Hematopoietic multipotent progenitor cell treated with erythropoietin and hydrocortisone succinate and interleukin-3 and kit ligand, for 15 days (in vitro differentiated cells): ENCODE results near the gene MUC4.

Source experiments
- DNase-seq: peaks from one replicate; pipeline ENCODE4 v3.0.0-alpha.2; 2015; ENCODE audit warnings: low spot score

The MUC4 gene

GRCh38 chr3:195811756-195812155 lies at the start of gene MUC4:
MUC4 (minus strand) TSS chr3:195811929; CDS start chr3:195811817, 112 bp downstream.
- no peak for DNase-seq

- DNase-seq: no peak
Observed at GRCh38 chr3:195860456-195860855, 48.7 kb upstream of the MUC4 start.

- no peak for DNase-seq
Observed at GRCh38 chr3:195859846-195860411, 48.2 kb upstream of the MUC4 start.

GRCh38 chr3:195859061-195859845 lies 47.5 kb upstream of the MUC4 start:
- DNase-seq: peak; percentile 79

- DNase-seq: peak; percentile 62
Observed at GRCh38 chr3:195856410-195857084, 44.8 kb upstream of the MUC4 start.

- no peak for DNase-seq
Observed at GRCh38 chr3:195855471-195856409, 44.0 kb upstream of the MUC4 start.

- DNase-seq: no peak
Observed at GRCh38 chr3:195854628-195855294, 43.0 kb upstream of the MUC4 start.

GRCh38 chr3:195853996-195854395 lies 42.3 kb upstream of the MUC4 start:
- no peak for DNase-seq

GRCh38 chr3:195853036-195853435 lies 41.3 kb upstream of the MUC4 start:
- no peak for DNase-seq

- DNase-seq: peak; percentile 93
Observed at GRCh38 chr3:195850857-195851543, 39.3 kb upstream of the MUC4 start.

- DNase-seq: peak; percentile 63
Observed at GRCh38 chr3:195849322-195850074, 37.8 kb upstream of the MUC4 start.

GRCh38 chr3:195847055-195847950 lies 35.6 kb upstream of the MUC4 start:
- no peak for DNase-seq

GRCh38 chr3:195845483-195845882 lies 33.8 kb upstream of the MUC4 start:
- DNase-seq: no peak

- no peak for DNase-seq
Observed at GRCh38 chr3:195844671-195845218, 33.0 kb upstream of the MUC4 start.

GRCh38 chr3:195839260-195840010 lies 27.7 kb upstream of the MUC4 start:
- no peak for DNase-seq

- no peak for DNase-seq
Observed at GRCh38 chr3:195838714-195839113, 27.0 kb upstream of the MUC4 start.

- DNase-seq: no peak
Observed at GRCh38 chr3:195836476-195837135, 24.9 kb upstream of the MUC4 start.
